Measurements from ENCODE around the gene STRADA.
A peak's percentile ranks its signal among the peaks of the same experiment; 100 is the strongest.

The STRADA gene

DNA sequence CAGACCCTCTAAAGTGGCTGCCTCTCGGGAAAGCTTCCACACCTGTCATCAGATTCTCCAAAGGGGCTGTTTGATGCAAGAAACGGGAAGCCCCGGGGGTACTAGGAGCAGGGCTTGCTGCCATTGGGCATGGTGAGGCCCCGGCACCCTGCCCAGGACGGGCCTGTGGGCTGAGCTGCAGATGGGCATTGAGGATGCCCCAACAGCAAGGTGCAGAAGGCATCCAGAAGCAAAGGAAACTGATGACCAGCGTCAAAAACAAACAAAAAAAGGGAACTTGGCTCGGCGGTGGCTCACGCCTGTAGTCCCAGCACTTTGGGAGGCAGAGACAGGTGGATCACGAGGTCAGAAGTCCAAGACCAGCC, 40.2 kb downstream of the STRADA start:
- no peak for DNase-seq (ENCODE audit: low read depth in 2 of 2)

DNA sequence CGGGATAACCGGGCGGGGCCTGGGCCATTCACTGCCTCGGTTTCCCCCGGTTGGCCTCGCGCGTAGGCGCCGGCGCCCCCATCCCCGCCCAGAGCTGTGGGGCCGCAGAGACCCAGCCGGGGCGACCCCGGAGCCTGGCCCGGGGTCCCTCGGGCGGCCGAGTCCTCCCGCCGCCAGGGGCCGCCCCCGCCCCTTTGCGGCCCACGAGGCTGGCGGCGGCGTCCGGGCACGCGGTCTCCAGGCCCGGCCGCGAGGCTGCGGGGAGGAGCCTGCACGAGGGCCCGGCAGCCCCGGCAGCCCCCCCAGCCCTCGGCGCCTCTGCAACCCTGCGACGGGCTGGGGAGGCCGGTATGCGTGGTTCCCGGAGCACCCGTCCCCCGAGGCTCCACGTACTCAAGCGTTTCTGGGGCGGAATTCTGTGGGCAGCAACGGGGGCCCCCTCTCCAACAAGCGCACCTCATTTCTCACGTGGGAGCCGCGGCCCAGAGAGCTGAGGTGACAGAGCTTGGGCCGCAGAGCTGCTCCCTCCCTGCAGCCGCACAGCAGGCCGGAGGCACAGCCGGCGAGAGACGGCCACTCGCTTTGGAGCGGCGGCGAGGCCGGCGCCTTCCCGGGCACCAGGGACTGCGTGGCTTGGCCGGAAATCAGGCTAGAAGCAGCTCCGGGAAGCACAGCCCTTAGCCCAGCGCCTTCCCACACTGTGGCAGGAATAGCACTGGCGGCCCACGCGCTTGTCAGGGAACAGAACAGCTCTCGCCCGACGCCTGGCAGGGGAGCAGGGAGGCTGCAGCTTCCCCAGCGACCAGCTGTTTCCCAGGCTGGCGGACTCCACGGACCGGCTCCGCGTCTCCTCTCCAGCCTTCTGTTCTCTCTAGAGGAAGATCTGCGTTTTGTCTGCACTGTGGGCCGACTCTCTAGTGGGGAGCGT, 40.8 kb downstream of the STRADA start:
- DNase-seq (ENCODE audit: low read depth in 2 of 2), result peak in 1 of 2 donors; percentile 44

DNA sequence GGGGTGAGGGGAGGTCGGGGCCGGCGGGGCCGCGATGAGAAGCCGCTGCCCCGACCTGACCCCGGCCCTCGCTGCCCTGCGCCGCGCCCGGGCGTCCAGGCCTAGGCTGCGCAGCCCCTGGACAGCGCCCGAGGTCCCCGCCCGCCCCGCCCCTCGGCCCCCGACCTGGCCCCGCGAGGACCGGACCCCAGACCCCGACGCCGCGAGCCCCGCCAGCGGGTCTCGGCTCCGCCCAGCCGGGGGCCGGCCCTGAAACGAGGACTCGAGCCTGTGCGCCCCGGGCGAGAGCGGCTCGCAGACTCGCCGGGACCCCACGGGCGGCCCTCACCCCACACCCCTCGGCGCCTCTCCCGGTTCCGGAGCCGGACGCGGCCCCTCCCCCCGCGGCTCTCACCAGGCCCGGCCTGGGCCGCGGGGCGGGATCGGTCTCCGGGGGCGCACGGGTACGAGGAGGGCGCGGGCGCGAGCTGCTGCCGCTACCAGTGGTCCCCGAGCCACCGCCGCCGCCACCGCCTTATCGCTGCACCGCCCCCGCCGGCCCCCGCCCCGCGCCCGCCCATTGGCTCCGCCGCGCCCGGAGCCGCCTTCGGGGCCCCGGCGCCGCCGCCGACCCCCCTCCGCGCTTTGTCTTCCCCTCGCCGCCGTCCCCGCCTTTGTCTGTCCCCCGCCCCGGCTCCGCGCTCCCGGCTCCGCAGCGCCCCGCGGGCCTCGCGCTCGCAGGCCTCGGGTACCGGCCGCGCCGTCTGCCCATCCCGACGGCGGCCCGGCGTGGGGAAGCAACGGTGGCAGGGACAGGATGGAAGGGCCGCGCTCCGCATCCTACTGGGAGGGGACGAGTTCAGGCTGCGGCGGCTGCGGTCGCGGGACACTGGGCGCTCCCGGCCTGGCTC, 41.7 kb downstream of the STRADA start, which contains the start of gene LIMD2:
Gene LIMD2 (minus strand): TSS at position 488 of the 890 bp plus-strand sequence. CDS start 827 bp downstream, outside the sequence.
- peak; percentile 51 to 74 for DNase-seq (ENCODE audit: low read depth in 2 of 2)

DNA sequence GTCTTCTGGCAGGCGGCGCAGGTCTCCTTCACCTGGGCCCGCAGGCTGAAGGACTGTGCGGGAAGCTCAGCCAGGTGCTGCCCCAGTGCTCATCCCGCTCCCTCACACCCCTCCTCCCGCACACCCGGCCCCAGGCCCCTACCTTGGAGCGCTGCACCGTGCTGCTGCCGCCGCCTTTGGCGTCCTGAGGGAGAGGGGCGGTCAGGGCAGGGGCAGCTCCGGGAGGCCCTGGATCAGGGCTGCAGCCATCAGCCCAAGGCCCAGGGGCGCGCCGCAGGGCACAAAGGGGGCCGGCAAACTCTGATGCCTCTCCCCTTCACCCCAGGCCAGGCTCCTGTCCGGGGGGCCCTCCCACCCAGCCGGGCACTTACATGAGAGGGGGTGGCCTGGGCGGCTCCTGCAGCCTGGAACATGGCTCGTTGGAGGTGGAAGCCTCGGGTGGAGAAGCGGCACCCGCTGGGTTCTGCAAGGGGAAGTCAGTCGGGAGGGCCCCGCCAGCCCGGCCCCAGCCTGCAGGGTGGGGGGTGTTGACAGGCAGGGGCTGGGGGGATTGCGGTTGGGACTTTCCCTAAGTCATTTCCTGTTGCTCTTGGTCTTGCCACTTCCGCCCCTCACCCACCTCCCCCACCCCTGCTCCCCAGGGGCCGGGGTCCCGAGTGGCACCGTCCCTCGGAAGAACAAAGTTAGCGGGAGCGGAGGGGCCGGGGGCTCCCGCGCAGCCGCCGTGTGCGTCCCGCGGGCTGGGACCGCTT, 42.5 kb downstream of the STRADA start:
- peak; percentile 56 to 63 for DNase-seq (ENCODE audit: low read depth in 2 of 2)

DNA sequence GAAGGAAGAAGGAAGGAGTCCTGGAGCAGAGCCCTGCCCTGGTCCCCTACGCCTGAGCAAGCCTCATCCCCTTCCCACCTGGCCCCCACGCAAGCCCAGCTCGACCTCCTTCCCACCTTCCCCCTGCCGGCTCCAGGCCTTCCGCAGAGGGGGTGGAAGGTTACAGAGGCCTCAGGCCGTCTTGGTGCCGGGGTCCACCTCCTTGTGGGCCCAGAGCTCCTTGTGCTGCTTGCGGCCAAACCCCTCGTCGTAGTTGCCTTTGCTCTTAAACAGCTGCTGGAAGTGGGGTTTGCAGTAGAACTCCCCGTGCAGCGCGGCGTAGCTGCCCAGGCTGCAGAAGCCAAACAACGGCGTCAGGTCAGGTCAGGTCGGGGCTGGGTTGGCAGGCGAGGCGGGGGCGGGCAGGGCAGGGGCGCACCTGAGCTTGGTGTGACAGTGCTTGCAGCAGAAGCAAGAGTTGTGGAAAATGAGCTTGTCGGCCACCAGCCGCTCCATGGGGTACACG, 43.2 kb downstream of the STRADA start:
- DNase-seq (ENCODE audit: low read depth in 2 of 2), result no peak

DNA sequence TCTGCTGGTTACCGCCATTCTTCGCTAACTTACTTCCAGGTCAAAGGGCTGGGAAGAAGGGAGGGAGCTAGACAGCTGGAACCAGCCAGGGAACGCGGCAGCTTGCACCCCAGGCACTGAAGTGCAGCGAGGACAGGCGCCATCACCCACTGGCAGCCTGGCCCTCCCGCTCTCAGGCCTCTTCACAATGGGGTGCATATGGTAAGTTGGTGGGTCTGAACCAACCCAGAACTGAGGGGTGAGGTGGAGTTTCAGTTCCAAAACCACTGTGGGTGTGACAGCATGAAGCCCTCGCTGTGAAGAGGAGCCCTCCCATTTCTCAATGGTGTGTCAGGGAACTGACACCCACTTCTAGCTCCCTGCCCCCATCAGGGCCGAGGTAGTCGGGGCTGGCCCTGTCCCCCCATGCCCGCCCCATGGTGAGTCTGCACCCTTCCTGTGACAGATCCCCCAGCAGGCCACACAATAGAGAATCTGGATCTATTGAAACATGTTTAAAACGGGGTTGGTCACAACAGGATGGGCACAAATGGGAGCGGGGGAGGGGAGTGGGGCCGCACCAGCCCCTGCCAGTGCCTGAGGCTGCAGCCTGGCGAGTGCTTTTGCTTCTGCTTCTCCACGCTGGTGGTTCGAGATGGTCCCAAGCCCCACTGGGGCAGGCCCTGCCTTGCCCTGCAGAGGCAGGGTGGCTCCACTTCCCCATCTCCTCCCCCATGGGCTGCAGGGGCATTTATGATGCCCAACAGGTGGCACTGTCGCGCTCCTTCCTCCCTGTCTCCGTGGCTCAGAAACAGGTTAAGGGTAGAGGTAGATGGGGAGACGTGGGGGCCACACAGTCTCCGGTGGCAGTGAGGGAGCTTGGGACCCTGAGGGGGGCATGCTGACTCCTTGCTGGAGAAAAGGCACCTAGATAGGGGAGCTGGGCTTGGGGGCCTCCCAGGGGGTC, 44.0 kb downstream of the STRADA start:
- DNase-seq (ENCODE audit: low read depth in 2 of 2), result peak; percentile 65 to 68

DNA sequence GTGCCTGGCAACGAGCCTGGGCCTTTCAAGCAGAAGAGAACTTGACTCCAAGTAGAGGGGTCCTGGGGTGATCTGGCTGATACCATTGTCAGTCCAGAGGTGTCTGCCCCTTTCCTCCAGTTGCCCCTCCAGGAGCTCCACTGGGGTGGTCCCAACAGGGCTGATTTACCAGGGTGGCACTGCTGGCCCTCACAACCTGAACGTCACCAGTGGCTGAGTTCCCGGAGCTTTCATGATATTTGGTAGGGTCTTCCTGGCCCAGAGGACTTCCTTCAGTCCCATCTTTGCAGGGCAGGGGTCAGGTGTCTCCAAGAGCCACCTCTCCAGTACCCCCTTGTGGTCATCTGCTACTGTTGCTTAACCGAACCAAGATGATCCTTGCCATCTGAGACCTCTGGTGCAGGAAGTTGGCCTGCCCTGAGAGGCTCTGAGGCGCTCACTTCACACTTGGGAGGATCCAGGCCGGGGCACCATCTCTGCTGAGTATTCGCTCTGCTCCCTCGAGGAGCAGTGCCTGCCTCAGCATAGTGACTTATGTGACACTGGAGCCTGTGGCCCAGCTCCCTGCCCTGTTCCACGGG, 45.1 kb downstream of the STRADA start:
- DNase-seq (ENCODE audit: low read depth in 2 of 2), result no peak

DNA sequence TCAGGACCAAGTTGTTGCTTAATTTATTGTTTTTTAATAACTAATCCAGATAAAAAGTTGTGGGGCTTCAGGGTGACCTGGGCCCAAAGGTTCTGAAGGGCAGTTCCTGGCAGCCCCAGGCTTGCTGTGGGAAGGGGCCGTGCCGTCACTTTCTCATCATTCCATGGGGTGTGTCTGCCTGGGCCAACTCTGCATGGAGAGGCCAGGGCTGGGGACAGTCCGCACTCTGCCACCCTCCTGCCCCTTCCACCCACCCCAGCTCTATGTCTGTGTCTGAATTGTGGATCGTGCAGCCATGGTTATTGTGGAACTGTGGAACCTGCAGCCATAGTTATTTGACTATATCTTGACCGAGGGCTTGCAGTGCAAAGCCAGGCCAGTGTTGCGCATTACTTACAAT, 45.7 kb downstream of the STRADA start:
- DNase-seq (ENCODE audit: low read depth in 2 of 2), result no peak

DNA sequence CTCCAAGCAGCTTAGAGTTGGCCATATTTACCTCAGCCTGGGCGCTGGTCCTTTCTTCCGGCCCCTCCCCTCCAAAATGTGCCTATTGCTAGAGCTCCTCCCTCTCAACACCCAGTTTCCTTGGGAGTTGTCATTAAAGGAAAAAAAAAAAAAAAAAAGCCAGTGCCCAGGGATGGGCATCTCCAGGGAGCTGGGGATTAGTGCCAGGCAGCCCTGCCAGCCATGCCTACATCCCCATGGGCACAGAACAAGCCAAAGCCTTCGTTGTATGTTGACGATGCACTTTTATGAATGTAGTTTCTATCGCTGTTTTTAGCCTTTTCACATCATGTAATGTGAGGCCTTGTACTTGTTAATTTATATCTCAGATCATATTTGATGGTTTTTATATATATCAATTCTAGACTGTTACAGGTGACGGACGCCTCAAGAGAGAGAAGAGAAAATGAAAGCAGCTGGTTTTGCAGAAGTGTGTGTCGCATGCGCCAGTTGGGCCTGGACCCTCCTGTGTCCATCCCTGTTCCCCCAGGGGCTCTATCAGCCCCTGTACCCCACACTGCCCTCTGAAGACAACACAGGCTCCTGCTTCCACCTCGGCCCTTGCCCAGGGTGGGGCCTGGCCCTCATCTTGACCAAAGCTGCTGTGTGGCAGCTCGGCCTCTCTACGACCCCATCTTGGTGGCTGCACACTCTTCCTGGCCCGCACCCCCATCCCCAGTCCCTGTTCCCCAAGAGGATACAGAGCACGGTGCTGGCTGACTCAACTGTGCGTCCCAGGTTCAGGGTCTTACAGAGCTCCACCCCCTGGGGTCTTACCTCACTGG, 46.4 kb downstream of the STRADA start:
- DNase-seq (ENCODE audit: low read depth in 2 of 2), result no peak

DNA sequence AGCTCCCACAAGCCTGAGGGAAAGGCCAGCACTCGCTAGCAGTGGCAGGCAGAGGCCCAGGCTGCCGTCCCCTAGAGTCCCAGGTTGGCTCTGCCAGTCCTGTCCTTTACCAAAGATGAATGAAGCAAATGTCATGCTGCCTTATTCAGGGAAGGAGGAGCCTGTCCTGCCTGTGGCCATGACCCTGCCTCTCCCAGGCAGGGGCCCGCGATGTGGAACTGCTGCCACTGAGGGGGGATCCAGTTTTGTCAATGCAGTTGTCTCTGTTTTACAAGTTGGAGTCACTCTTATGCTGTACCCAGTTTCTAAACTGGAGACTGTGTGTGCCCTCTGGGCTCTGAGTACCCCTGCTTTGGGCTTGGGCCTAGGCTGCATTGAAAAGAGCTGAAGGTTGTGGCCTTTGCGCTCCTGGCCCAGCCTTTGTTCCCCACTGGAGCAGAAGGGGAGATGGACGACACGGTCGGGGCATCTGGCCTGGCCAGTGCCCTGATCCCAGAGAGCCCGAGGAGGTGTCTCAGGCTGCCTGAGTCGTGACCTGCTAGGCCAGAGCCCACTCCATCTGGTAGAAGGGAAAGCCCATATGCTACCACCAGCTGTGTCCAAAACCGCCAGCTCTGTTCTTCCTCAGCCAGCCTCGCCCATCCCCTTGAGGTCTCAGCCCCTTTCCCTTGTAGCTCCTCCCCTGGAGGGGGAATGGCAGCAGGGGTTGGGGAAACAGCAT, 47.2 kb downstream of the STRADA start:
- no peak for DNase-seq (ENCODE audit: low read depth in 2 of 2)

DNA sequence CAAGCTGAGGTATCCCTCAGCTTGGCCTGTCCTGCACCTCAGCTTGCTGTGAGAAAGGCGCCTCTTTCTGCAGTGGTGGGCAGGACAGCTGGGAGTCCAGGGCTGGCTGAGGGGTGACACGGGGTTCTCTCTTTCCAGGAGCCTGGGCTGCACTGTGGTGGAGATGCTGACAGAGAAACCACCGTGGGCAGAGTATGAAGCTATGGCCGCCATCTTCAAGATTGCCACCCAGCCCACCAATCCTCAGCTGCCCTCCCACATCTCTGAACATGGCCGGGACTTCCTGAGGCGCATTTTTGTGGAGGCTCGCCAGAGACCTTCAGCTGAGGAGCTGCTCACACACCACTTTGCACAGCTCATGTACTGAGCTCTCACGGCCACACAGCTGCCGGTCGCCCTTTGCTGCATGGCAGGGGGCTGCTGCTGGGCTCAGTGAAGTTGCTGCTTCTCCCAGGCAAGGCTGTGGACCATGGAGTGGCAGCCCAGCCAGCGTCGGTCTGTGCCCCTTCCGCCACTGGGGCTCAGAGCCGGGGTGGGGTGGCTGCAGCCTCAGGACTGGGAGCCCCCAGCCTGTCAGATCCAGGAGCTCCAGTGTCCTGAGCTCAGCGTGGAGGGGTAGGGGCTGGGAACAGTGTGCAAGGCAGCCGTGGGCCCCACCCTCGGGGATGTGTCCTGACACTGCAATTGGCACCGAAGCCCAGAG, 48.0 kb downstream of the STRADA start:
- no peak for DNase-seq (ENCODE audit: low read depth in 2 of 2)

DNA sequence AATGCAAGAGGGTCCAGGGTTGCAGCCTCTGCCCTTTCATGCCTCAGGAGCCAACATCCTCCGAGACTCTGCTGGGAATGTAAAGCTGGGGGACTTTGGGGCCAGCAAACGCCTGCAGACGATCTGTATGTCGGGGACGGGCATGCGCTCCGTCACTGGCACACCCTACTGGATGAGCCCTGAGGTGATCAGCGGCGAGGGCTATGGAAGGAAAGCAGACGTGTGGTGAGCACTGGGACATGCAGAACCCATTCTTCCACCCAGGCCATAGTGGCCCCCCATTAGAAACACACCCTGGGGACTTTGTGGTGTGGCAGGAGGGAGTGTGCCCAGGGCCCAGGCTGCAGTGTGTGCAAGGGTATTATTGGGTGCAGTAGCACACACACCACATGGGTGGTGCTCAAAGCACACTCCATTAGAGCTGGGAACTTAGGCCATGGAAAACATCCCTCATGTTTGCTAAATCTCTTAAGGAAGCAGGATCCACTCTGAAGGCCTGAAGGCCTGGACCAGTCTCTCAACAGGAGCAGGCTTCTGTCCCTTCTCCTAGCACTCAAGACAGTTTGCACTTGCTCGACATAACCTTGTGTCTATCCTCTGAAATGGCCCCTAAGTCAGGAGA, 49.3 kb downstream of the STRADA start:
- no peak for DNase-seq (ENCODE audit: low read depth in 2 of 2)

DNA sequence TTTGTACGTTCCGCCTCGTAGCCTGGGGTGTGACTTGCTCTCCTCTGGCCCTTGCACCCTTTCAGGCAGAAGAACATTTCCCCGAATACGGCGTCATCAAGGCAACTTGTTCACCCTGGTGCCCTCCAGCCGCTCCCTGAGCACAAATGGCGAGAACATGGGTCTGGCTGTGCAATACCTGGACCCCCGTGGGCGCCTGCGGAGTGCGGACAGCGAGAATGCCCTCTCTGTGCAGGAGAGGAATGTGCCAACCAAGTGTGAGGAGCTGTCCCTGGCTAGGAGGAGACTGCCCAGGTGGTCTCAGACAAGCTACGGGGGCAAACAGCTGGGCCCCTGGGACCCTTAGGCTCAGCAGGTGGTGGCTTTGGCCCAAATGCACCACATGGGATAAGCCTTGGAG, 52.1 kb downstream of the STRADA start:
- DNase-seq (ENCODE audit: low read depth in 2 of 2), result no peak

DNA sequence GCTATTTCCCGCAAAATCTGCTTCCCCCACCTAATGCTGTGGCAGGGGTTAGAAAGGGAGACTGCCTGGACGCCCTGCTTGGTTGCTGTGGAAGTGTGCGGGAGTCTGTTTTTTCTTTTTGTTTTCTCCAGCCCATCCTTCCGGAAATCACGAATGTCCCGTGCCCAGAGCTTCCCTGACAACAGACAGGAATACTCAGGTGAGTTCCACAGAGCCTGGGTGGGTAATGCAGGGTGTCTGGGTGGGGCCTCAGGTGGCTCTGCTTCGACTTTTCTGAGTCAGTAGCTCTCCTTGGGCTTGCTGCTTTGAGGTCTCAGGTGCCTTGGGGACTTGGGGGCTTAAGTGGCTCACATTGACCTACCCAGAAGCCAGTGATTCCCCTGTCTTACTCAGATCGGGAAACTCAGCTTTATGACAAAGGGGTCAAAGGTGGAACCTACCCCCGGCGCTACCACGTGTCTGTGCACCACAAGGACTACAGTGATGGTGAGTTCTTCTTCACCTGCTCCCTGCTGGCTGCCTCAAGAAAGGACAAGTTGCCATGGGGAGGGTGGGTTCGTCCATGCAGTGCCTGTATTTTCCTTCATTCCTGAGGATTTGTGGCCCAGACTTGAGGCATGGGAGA, 53.1 kb downstream of the STRADA start:
- no peak for DNase-seq (ENCODE audit: low read depth in 2 of 2)

DNA sequence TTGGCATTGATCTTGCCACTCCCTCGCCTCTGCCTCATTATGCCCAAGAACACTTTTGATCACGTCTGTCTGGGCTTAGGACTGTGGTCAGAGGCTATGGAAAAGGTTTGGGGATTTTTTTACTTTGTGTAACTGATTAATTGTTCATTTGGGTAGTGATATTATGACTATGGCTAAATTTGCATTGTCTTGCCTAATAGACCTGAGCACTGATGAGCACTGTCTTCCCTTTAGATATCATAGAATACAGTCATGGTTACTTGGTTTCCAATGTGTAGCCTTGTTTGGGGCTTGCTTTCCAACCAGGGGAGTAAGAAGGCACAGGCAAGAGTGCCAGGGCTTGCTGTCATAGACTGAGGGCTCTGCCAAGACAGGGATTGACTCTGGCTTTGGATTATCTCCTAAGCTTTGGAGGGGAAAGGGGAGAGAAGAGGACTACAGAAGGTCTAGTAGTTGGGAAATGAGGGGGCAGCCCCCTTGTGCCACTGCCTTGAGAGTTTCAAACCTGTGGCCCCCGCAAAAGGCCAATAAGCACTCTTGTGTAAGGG, 55.4 kb downstream of the STRADA start:
- DNase-seq (ENCODE audit: low read depth in 2 of 2), result no peak

DNA sequence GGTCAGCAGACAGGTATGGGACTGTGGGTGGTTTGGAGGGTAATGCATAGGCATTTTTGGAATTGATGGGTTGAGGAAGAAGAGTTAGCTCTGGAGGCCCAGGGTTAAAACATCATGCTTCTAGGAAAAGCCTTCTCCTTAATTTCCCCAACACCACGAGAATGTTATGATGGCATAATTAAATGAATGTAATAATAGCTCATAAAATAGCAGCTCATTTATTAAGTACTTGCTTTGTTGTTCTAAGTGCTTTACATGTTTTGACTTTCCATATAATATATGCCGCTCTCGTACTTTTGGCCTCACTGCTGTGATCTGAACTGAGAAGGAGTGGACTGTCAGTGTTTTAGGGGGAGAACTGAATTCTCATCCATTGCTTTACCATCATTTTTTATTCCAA, 56.0 kb downstream of the STRADA start:
- no peak for DNase-seq (ENCODE audit: low read depth in 2 of 2)

DNA sequence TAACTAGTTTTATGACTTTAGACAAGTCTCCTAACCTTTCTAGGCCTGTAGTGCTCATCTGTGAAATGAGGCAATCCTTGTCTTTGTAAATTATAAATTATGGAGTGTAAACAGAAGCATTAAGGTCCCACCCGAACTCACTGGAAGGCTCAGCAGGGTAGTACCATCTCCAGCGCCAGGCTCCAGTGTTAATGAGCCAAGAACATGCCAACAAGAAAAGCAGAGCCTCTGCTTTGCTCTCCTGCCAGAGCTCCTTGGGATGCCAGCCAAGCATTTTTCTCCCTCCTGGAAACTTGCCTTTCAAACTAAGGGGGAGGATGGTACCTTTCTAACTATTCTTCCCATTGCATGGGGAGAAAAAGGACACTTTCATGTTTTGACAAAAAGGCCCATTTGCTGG, 56.6 kb downstream of the STRADA start:
- no peak for DNase-seq (ENCODE audit: low read depth in 2 of 2)

Measured in stimulated activated CD4-positive, alpha-beta T cell treated with anti-CD3 and anti-CD28 coated beads, Interleukin-15, amount 100 ng/mL, for 48 hours (primary cell).